ENCODE results near the gene DACT2.

- TF ChIP-seq CTCF (conservative IDR thresholded peaks at IDR 0.05), result no peak
- TF ChIP-seq ZFX (IDR thresholded peaks at IDR 0.05), result no peak
Observed at GRCh38 chr6:168268755-168269154, 50.8 kb downstream of the DACT2 start.

Data from C4-2B (cell line).